Measurements from ENCODE around the gene VOPP1.

DNA sequence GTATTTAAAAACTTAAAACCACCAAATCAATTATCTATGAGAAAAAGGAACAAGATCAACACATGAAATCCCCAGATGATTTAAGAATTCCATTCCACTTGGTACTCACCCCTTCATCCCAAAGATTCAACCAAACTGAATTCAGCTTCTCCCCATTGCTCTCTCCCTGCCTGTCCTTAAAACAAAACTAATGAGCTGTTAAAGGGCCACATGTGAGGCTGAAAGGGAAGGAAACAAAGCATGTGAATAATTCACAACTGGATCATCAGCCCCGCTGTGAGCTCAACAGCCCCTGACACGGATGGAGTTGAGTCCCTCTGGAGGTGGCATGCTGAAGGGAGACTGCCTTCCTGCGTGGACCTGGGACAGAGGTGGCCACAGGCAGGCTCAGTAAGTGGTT, 32.9 kb downstream of the VOPP1 start:
- TF ChIP-seq POLR2A (IDR thresholded peaks at IDR 0.05): no peak
- no peak for TF ChIP-seq POLR2AphosphoS5 (IDR thresholded peaks at IDR 0.05)
- TF ChIP-seq, protein P1, sequence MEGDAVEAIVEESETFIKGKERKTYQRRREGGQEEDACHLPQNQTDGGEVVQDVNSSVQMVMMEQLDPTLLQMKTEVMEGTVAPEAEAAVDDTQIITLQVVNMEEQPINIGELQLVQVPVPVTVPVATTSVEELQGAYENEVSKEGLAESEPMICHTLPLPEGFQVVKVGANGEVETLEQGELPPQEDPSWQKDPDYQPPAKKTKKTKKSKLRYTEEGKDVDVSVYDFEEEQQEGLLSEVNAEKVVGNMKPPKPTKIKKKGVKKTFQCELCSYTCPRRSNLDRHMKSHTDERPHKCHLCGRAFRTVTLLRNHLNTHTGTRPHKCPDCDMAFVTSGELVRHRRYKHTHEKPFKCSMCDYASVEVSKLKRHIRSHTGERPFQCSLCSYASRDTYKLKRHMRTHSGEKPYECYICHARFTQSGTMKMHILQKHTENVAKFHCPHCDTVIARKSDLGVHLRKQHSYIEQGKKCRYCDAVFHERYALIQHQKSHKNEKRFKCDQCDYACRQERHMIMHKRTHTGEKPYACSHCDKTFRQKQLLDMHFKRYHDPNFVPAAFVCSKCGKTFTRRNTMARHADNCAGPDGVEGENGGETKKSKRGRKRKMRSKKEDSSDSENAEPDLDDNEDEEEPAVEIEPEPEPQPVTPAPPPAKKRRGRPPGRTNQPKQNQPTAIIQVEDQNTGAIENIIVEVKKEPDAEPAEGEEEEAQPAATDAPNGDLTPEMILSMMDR (IDR thresholded peaks at IDR 0.05 in 8 of 11, conservative IDR thresholded peaks at IDR 0.05 in 3 of 11): no peak

Data from spleen (tissue), 7 donors.